DOHH2 (cell line): ENCODE data around the gene FBN2.
"Not testable (repeated sequence)": the region's sequence is repeated elsewhere in the genome, so short reads cannot be mapped to it uniquely, and the experiment has no call there.

ENCODE experiments used
- H3F3A ChIP-seq: fragments of 200-600 bp; sonication (generic), shearing (Covaris generic); 2 replicates; pipeline ENCODE4 v1.6.0; 2016; ENCODE audit warnings: antibody characterized with exemption, mild to moderate bottlenecking; ENCODE audit not compliant: control insufficient read depth, insufficient read depth
- H3K27ac ChIP-seq: fragments of 200-600 bp; sonication (generic); 2 replicates; pipeline ENCODE4 v1.5.1; 2014; ENCODE audit warnings: low read depth, mild to moderate bottlenecking, low read length, moderate library complexity
- H3K27me3 ChIP-seq: fragments of 200-600 bp; sonication (generic); 2 replicates; pipeline ENCODE4 v1.6.1; 2014; ENCODE audit warnings: mild to moderate bottlenecking, low read length, mixed read lengths; ENCODE audit not compliant: control insufficient read depth
- H3K36me3 ChIP-seq: fragments of 200-600 bp; sonication (generic); 2 replicates; pipeline ENCODE4 v1.6.1; 2014; ENCODE audit warnings: mild to moderate bottlenecking, low read length, moderate library complexity, mixed read lengths; ENCODE audit not compliant: control insufficient read depth
- H3K4me1 ChIP-seq: fragments of 200-600 bp; sonication (generic); 2 replicates; pipeline ENCODE4 v1.6.1; 2014; ENCODE audit warnings: mild to moderate bottlenecking, low read length, mixed read lengths; ENCODE audit not compliant: control insufficient read depth
- H3K4me2 ChIP-seq: fragments of 200-600 bp; sonication (generic); 2 replicates; pipeline ENCODE4 v1.6.0; 2014; ENCODE audit warnings: mild to moderate bottlenecking, low read length, moderate library complexity
- H3K4me3 ChIP-seq: fragments of 200-600 bp; sonication (generic); 2 replicates; pipeline ENCODE4 v1.5.1; 2014; ENCODE audit warnings: mild to moderate bottlenecking, low read length, mixed read lengths
- H3K79me2 ChIP-seq: fragments of 200-600 bp; sonication (generic); 2 replicates; pipeline ENCODE4 v1.6.1; 2014; ENCODE audit warnings: mild to moderate bottlenecking, low read length, mixed read lengths; ENCODE audit not compliant: control insufficient read depth
- H3K9me2 ChIP-seq: fragments of 200-600 bp; sonication (generic); replicated peaks from 2 replicates; pipeline ENCODE4 v1.6.1; 2014; ENCODE audit warnings: mild to moderate bottlenecking, low read length, mixed read lengths; ENCODE audit not compliant: control insufficient read depth
- H3K9me3 ChIP-seq: fragments of 200-600 bp; sonication (generic); 2 replicates; pipeline ENCODE4 v1.6.1; 2014; ENCODE audit warnings: antibody characterized with exemption, low read length, mixed read lengths; ENCODE audit not compliant: control insufficient read depth, insufficient read depth
- H4K20me1 ChIP-seq: fragments of 200-600 bp; sonication (generic); 2 replicates; pipeline ENCODE4 v1.6.0; 2014; ENCODE audit warnings: low read depth, mild to moderate bottlenecking, antibody characterized with exemption, low read length, moderate library complexity; ENCODE audit not compliant: control insufficient read depth, insufficient read depth
- CTCF ChIP-seq: fragments of 200-600 bp; sonication (generic); IDR thresholded peaks from one replicate; pipeline ENCODE4 v1.5.1; 2014; ENCODE audit warnings: antibody characterized with exemption, mild to moderate bottlenecking, low read depth, low read length; ENCODE audit not compliant: poor library complexity, severe bottlenecking
- EZH2phosphoT487 ChIP-seq: fragments of 200-600 bp; sonication (generic); IDR thresholded peaks from 2 replicates; pipeline ENCODE4 v1.6.1; 2017; ENCODE audit warnings: borderline replicate concordance, mild to moderate bottlenecking, antibody characterized with exemption, low read length, moderate library complexity, mixed read lengths

Gene FBN2

GRCh38 chr5:128406803-128407202 lies 131.2 kb downstream of the FBN2 start:
- Histone ChIP-seq H4K20me1 (no peaks in the 10 kb centered on the region), H3K36me3 (no peaks in the 10 kb centered on the region), H3K4me2 (no peak overlapping the region), H3F3A (no peaks in the 10 kb centered on the region), H3K9me3 (no peaks in the 10 kb centered on the region), H3K4me1 (no peaks in the 10 kb centered on the region), H3K27me3 (no peaks in the 10 kb centered on the region), H3K9me2 (no peaks in the 10 kb centered on the region), H3K4me3 (no peak overlapping the region), H3K79me2 (no peaks in the 10 kb centered on the region), H3K27ac (no peak overlapping the region)
- TF ChIP-seq CTCF = no peak
- TF ChIP-seq EZH2phosphoT487 = no peak

GRCh38 chr5:128405159-128405558 lies 132.9 kb downstream of the FBN2 start:
- H3K9me3 ChIP-seq = no peaks in the 10 kb centered on the region
- H4K20me1 ChIP-seq = no peaks in the 10 kb centered on the region
- no peaks in the 10 kb centered on the region for H3F3A ChIP-seq
- H3K79me2 ChIP-seq = no peaks in the 10 kb centered on the region
- H3K4me2 ChIP-seq = no peak overlapping the region
- H3K4me3 ChIP-seq = no peak overlapping the region
- no peaks in the 10 kb centered on the region for H3K4me1 ChIP-seq
- no peak overlapping the region for H3K27ac ChIP-seq
- no peaks in the 10 kb centered on the region for H3K36me3 ChIP-seq
- no peaks in the 10 kb centered on the region for H3K27me3 ChIP-seq
- no peaks in the 10 kb centered on the region for H3K9me2 ChIP-seq
- TF ChIP-seq CTCF = no peak
- no peak for TF ChIP-seq EZH2phosphoT487

- H4K20me1 ChIP-seq = no peaks in the 10 kb centered on the region
- TF ChIP-seq CTCF (no peak), EZH2phosphoT487 (no peak)
These were observed 134.7 kb downstream of the FBN2 start for GRCh38 chr5:128403333-128403732.

GRCh38 chr5:128402506-128402905 lies 135.5 kb downstream of the FBN2 start:
- H3K79me2 ChIP-seq = no peaks in the 10 kb centered on the region
- no peak overlapping the region for H3K4me2 ChIP-seq
- H3K9me3 ChIP-seq = no peaks in the 10 kb centered on the region
- no peaks in the 10 kb centered on the region for H3K27me3 ChIP-seq
- H3K4me1 ChIP-seq = no peaks in the 10 kb centered on the region
- H3F3A ChIP-seq = no peaks in the 10 kb centered on the region
- no peak for TF ChIP-seq CTCF
- no peak for TF ChIP-seq EZH2phosphoT487
- H3K27ac ChIP-seq = no peak overlapping the region
- no peak overlapping the region for H3K4me3 ChIP-seq
- no peaks in the 10 kb centered on the region for H4K20me1 ChIP-seq
- no peaks in the 10 kb centered on the region for H3K36me3 ChIP-seq
- no peaks in the 10 kb centered on the region for H3K9me2 ChIP-seq

More at GRCh38 chr5:128403333-128403732, 134.7 kb downstream of the FBN2 start:
- H3K4me2 ChIP-seq = no peak overlapping the region
- H3K9me2 ChIP-seq = no peaks in the 10 kb centered on the region
- H3K36me3 ChIP-seq = no peaks in the 10 kb centered on the region
- no peak overlapping the region for H3K27ac ChIP-seq
- no peaks in the 10 kb centered on the region for H3K79me2 ChIP-seq
- no peaks in the 10 kb centered on the region for H3K27me3 ChIP-seq
- H3K4me3 ChIP-seq = no peak overlapping the region
- no peaks in the 10 kb centered on the region for H3K4me1 ChIP-seq
- H3K9me3 ChIP-seq = no peaks in the 10 kb centered on the region
- no peaks in the 10 kb centered on the region for H3F3A ChIP-seq

GRCh38 chr5:128400766-128401165 lies 137.3 kb downstream of the FBN2 start:
- not testable (repeated sequence) for H3K27ac ChIP-seq, H3K9me2 ChIP-seq, H3K4me1 ChIP-seq, H3K79me2 ChIP-seq, H4K20me1 ChIP-seq, H3F3A ChIP-seq, H3K4me3 ChIP-seq, H3K36me3 ChIP-seq, H3K27me3 ChIP-seq, H3K9me3 ChIP-seq, H3K4me2 ChIP-seq
